Stimulated activated CD4-positive, alpha-beta T cell treated with anti-CD3 and anti-CD28 coated beads, Interleukin-4, amount 100 ng/mL, for 1 hour (primary cell): ENCODE results near the gene LAD1.

ENCODE experiments used
- DNase-seq: peaks from one replicate; pipeline ENCODE4 v3.0.0-alpha.2; 2020

Gene LAD1

DNA sequence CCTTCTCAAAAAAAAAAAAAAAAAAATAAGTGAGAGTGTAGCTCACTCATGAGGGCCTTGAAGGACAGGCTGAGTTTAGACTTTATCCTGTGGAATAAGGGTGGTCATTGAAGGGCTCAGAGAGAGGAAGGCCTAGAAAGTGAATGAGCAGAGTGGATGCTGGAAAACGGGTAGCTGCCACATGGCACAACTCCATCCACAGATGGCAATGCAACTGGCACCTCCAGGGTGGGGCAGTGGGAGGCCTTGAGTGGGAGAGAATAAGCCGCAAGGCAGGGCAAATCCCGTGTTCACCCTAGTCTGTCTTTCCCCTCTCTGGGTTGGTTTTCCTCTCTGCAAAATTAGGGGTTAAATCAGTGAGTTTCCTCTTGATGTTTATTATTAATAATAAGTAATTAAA lies 19.3 kb upstream of the LAD1 start:
- DNase-seq: no peak

DNA sequence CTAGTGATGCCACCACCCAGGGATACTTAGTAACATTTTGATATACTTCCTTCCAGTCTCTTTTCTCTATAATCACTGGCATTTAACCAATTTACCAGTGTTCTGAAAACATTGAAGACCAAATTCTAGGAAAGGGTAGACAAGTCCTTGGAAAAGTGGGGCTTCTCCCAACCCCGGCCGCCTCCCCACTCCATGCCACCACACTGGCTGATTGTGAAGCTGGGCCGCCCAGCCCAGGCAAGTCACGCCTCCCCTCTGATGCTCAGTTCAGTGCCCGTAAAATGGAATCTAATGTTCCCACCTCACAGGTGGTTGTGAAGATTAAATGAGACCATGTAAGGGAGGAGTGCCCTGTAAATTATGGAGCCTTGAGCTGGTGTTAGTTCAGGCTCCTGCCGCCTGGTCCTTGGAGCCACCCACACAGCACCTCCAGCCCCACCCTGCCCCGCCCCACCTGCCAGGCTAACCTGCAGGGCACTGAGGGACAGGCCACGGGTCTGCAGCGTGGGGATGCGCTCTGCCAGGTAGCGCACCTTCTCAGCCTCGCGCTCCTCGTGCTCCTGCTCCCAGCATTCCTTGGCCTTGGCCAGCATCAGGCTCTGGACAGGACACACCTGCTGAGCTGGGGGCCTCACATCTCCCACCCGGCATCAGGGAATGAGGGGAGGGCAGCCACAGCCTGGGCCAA lies 15.1 kb upstream of the LAD1 start:
- no peak for DNase-seq

DNA sequence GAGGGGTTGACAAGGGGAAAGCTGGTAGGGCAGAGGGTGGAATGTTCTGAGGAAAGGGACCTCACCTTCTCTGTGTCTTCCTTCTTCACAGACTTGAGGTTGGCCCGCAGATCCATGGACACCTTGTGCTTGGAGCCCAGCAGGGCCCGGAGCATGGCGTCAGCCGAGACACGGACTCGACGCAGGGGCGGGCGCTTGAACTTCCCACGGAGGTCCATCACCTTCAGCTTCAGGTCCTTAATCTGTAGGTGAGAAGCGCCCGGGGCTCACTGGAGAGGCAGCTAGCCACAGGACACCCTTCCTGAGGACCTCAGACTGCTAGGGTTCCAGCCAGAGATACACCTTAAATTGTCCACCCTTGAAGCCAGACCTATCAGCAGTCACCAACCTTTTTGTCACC lies 12.2 kb upstream of the LAD1 start:
- DNase-seq: no peak

DNA sequence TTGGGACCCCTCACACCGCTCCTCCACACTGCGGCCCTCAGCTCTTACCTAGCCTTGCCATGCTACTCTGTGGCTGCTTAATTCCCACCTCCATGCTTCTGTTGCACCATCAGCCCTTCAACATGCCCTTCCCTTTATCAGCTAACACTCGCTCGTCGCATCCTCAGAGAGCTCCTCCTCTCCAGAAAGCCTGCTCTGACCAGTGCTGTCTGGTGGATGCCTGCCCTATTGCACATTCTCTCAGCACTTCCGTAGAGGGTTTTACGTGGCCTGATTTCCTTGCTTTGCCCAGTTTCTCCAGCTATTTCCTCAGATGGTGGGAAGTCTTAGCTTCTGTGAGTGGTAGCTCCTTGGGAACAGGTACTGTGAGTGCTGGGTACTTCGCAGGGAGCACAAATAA lies 10.3 kb upstream of the LAD1 start:
- no peak for DNase-seq

DNA sequence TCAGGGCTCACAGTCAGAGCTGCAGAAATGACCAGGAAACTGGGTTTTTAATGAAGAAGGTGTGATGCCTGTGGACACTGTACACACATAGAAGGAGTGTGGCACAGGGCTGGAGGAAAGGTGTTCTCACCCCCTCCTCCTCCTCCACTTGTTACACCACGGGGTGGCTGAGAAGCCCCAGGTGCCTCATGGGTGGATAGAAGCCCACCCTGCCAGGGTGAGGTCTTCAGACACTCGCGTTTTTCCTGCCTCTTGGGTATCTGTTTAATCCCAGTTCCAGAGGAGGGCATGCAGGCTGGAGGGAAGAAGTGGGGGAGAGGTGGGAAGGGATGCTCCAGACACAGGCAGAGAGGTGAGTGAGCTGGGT lies 9.7 kb upstream of the LAD1 start:
- DNase-seq: no peak

DNA sequence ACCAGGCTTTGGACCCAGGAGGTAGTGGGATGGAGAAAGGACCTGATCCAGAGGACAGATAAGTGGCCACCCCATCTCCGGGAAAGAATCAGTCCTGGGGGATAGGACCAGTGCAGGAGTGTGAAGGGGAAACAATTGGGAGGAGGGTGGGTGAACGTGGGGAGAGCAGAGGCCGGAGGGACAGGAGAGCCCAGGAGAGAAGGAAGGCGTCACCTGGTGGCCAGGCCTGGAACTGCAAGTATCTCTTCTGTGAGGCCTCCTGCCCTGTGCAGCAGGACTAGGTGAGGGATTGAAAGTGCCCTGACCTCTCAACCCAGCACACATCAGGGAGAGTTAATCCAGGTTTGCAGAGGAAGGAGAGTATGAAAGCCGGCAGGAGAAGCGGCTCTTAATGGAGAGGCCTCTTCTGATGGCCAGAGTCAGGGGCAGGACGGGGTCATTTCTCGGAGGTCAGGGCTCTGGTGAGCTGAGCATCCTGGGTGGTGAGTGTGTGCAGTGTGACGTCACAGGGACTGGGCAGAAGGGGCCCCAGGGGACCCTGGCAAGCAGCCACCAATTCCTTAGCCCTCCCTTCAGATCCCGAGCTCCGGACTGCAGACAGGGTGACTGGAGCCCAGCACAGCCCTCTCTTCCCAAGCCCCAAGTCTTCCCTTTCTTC lies 9.2 kb upstream of the LAD1 start:
- DNase-seq: peak; percentile 73

DNA sequence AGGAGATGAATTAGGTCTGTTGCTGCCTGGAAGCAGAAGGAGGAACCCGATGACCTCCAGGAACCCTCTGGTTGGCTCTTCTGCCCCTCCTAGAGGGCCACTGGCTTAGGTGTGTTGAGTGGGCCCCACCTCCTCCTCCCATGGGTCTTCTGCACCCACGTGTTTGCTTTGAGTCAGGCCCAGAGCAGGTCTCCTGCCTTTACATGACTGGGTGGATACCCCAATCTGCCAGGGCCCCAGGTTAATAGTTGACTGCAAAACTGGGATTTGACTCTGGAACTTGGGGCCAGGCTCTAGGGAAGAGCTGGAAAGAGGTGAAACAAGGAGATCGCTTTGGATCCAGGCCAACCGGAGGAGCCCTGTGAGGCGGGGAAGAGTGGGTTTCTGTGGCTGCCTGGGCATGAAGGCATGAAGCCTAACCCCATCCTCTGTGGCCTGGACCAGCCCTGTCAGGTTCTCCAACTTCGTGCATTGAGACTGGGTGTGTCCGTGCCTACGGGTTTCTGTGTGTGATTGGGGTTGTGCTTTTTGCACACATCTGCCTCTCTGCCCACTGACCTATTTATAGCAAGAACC lies 7.8 kb upstream of the LAD1 start:
- DNase-seq: no peak

DNA sequence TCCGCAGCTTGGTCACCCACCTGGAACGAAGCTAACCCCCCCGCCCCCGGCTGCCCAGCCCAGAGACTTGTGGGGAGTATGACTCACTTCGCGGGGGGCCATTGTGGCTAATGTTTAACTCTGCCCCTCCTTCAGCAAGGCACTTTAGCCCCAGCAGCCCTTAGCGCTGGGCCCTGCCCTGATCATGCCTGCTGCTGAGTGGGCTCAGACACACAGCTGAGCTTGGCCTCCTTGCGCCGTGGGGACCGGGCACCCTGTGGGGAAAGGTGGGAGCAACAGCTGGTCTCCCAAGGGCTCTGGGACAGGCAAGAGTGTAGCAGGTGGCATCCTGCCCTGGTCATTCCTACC lies 6.3 kb upstream of the LAD1 start:
- no peak for DNase-seq

DNA sequence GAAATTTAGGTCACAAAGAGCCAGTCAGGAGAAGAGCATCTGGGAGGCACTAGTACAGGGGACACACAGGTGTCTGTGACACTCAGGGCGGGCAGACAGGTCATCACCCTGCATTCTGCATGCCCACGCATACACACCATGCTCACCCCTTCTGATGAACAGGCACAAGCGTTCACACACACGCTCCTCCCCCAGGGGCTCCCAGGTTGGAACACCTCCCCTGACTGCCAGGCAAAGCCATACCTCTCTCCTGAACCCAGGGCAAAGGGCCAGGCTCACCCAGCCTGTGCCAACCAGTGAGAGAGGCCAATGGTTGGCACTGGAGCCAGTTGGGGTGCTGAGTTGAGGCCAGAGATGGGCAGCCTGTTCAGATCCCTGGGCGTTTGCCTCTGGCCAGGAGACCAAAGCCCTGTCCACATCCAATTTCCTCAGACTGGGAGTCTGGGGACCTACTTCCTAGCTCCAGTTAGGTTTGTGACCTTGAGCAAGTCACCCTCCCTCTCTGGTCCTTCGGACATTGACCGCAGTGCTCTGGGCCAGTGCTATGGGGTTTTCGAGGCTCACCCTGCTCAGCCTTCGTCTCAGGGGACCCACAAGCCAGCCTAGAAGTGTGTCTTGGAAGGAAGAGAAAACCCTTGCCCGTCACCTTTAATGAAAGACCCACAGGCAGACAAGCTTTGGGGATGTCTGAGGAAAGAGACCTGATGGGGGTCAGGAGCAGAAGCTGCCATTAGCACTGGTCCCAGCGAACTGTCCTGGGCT lies 5.8 kb upstream of the LAD1 start:
- no peak for DNase-seq

DNA sequence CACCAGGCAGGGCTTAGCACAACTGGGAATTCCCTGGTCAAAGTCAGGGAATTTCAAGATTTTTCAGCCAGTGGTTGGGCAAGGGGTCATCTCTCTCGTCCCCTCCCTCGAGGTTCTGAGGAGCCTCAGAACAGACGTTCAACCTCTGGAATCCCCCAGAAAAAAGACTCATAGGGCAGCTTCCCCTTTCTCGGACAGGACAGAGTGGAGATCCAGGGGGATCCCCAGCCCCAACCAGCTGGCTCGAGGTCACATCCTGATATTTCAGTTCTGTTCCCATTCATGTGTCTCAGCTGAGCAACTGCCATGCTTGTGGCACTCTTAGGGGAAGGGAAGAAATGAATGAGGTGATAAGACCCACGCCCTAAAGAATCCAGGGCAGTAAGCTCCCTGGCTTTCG lies 4.9 kb upstream of the LAD1 start:
- no peak for DNase-seq

DNA sequence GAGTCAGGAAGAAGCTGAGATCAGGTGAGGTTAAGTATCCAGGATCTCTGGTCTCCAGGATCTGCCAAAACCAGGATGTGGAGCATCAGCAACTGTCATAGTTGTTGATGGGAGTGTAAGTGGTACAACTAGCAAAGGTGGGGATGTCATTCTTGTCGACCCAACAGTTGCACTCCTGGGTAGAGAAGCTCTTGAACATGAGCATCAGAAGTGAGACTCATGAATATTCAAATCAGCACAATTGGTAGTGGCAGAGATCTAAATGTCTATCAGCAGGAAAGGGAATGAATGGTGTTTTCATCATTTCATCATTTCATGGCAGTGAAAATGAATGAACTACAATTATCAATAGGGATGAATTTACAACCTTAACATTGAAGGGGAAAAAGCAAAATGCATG lies 4.2 kb upstream of the LAD1 start:
- no peak for DNase-seq

DNA sequence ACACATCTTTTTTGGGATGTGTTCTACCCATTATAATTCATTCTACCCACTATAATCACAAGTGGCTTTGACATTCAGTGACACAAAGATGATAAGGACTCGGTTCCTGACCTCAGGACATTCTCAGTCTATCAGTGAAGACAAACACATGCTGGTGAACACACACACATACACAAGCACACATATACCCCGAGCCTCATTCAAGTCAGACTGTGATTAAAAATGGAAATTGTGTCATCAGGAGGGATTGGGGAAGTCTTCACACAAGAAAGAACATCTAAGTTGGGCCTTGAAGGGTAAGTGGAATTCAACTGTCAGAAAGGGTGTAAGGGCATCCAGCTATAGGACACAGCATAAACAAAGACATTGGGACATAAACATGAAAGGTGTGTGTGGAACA lies 2.6 kb upstream of the LAD1 start:
- DNase-seq: no peak

DNA sequence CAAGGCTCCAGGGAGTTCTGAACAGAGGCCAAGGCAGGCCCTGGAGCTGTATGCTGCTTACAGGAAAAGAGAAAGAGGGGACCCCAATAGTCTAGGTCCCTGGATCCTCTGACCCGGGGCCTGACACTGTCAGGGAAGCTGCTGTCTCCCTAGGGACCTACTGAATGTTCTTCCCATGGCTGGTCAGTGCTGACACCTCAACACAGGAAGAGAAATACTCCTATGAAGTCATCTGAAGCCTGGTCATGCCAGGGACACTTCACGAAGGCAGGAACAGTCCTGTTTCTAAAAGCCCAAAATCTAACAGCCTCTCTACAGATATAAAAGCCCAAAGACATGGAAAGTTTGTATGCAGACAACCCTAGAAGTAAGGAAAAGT lies 1.7 kb upstream of the LAD1 start:
- DNase-seq: no peak

DNA sequence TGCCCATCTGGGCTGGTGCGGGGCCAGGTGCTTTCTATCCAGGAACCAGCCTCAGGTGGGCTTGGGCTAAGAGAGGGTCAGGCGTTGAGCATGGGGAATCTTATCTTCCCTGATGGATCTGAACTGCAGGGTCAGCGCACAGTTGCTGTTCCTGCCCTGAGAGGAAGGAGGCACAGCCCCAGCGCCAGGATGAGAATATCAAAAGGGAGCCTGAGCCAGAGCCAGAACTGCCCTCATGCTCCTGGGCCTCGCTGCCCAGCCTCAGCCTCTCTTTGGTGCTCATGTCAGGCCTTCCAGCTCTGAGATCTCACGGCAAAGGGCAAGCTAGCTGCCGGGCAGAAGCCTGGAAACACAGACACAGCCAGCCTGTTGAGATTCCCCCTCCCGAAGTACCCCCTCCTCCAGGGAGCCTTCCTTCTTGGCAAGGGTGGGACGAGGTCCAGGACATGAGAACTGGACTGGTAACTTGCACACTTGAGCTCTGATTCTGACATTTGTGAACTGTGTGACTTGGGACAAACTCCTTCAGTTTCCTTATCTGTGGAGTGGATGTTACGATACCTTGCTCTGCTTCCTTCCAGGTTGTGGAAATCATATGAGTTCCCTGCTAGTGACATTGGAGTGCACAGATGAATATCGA lies 1.2 kb upstream of the LAD1 start:
- DNase-seq: no peak

DNA sequence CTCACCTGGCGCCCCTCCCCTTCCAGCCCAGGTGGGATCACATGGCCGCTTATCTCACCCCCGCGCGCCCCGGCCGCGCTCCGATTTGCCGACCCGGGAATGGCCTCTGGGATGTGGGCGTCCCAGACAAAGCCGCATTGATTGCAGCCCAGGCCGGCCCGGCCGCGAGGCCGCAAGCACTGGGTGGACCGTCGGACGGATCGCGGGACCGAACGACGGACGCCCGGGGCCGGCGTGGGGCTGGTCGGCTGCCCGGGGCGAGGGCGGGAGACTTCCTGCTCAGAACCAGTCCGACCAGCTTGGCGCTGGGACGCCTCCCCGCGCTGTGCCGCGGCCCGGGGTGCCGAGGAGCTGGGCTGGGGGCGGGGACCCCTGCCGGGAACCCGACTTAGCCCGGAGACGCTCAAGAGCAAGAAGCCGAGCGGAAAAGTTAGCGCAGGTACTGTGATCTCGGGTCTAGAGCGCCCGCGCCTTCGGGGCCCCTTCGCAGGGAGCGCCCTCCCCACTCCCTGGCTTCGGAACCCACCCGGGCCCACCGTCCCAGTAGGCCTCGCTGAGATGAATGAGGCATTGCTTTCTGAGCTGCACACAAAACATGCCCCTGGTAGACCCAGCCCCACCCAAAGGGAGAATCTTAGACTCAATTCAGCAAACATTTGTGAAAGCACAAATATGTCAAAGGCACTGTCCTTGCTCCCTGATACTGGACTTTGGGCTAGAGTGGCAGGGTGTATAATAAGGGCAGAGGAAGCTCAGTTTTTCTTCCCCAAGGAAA lies 415 bp upstream of the LAD1 start:
- no peak for DNase-seq

DNA sequence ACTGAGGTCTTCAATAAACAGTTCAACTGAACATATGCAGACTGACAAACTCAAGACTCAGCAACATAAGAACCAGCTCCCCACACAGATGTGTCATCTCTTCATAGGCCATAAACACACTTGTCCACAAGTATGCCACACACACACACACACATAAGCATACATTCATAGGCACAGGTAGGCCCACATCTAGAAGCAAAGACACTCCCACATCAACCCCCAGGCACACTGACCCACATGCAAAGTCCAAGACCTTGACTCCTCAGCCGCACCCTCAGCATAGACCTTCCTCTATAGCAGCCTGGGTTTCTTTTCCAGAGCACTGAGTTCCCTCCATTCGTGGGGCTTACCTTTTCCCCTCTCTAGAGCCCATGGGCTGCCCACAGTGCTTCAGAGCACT lies 1.4 kb downstream of the LAD1 start:
- DNase-seq: no peak

DNA sequence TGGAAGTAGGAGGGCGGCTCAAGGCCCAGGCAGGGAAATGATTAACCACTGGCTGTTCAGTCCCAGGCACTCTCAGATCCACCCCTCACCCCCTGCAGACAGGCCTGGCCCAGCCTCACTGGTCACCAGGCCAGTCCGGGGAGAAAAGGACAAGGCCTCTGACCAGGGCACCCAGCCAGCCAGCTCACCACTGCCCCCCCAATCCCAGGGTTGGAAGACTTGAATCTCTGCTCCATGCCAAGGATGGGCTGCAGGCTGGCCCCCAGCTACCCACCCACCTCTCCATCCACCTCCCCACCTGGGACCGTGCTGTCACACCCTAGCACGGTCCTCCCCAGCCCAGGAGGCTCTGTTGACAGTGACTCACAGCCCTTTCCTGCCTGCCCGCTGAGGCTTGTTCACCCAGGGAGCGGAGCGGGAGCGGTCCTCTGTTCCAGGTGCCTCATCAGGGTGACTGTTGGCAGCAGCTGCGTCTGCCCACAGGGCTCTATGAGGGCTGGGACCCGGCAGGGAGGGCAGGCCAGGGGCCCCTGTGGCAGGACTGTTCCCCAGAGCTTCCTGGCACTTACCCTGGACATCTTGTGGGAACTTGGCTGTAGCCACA lies 2.2 kb downstream of the LAD1 start:
- DNase-seq: no peak

DNA sequence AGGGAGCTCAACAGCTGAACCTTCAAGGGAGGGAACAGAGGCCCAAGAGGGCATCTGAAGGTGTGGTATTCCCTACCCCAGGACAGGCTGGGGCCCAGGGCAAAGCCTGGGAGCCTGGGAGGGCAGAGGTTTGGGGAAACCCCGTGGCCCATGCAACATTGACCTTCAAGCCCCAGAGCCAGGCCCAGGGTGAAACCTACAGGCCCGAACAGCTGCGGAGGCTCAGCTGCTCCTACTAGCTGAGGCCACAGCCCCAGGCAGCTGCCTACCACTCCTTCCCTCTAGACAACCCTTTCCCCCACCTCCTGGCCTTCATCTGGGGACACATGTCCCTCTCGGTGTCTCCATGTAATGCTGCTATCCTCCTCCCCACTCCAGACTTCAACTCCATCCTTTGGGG lies 3.2 kb downstream of the LAD1 start:
- no peak for DNase-seq

DNA sequence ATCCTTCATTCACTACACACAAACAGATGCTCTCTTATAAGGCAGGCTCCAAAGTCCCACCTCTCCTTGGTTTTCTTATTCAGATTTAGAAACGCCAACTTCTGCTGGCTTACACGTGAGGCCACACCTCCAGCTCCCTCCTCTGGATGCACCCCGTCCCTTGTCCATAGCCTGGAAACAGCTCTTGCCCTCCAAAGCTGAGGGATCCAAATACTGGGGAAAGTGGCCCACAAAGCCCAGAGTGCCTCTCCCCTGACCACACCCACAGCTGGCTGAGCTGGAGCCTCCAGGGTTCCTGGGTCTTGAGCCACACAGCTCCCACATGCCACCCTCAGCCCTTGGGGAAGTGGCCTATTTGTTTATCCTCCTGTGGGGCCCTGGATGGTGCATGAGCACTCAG lies 4.5 kb downstream of the LAD1 start:
- DNase-seq: no peak

DNA sequence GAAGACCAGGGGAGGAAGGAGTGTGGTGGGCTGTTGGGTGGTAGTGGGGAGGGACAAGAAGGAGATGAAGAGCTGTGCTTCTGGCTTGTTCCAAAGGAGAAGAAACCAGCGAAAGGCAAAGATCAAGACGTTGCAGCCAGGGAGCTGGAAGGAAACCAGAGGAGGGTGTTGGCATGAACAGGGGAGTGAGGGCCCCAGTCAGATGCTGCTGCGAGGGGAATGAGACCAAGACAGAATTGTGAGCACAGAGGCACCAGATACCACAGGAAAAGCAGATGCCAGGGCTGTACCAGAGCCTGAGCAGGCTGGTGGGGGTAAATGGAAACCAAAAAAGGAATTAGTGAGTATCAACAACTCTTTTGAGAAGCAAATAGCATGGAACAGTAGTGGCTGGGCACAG lies 6.0 kb downstream of the LAD1 start:
- DNase-seq: no peak

DNA sequence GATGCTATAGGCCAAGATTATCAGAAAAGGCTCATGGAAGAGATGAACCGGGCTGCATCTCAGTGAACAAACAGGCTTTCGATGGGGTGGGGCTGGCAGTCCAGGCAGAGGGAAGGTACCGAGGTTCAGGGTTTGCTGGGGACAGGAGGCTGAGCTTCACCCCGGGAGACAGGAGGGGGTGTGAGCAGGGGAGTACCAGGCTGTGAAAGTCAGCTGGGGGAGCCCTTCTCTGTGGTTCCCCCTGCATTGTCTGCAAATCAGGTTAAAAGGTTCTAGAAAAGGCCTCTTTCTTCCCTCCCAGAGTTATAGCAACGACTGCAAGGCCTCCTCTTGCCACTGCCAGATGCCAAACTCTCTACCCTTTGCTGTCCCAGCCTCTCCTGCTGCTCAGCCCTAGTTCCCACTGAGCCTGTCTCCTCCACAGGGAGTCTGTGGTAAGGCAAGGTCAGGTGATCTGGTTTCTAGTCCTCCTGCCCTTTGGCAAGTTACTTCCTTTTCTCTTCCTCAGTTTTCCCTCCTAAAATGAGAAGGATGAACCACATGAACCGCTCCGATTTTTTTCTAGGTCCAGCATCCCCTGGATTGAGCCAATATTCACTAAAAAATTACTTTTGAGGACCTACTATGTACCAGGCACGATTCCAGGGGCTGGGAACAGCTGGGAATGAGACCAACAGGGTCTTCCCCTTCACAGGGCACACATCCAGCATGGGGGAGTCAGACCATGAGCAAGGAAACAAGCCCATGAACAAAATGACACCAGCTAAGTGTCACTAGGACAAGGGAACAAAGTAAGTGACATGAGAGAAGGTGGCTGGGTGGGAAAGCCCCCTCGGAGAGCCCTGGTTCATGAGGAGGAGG lies 7.2 kb downstream of the LAD1 start:
- no peak for DNase-seq

DNA sequence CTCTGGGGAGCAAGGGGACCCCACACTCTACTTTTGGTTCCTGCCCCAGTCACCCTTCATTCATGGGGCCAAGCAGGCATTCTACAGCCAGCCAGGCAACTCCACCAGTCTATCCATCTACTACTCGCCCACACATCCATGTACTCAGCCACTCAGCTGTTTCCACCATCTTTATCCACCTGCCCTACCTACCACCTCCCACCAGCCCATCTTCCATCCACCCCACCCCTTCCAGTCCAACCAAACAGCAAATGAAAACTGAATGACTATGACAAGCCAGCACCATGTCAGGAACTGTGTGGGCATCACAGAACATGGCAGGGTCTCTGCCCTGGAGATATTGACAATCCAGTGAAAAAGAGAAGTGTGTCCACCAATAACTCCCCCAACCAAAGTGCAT lies 7.9 kb downstream of the LAD1 start:
- DNase-seq: no peak
